ENCODE measurements around the gene TMEM151B.
A peak's percentile ranks its signal among the peaks of the same experiment; 100 is the strongest.

TMEM151B gene

DNA sequence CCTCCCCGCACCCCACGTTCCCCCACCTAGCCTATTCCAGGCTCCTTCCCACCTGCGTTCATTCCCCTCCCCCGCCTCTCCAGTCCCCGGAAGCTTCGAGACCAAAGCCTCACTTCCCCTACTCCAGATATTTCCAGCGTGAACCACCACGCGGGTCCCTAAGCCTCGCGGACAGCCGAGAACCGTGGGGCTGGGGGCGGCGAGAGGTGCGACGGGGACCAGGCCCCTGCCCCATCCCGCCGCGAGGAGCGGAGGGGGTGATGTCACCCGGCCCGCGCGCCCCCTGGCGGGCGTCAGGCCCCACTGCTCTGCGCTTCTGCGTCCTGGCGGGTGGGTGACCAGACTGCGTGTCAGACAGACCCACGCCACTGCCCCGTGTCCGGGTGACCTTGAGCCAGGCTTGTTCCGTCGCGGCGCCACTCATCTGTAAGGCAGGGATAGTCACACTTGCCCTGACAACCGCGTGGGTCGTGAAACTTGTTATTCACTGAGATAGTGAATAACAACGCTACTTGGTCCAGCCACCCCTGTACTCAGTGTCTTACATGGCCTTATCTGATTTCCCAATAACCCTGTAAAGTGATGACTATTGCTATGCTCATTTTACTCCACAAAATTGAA is 32.3 kb upstream of the TMEM151B start:
- no peaks in the 10 kb centered on the region for H3K9me3 ChIP-seq
- no peaks in the 10 kb centered on the region for H3K27me3 ChIP-seq (ENCODE audit: low read depth)
- DNase-seq (ENCODE audit: low spot score in 2 of 2): peak in 1 of 2 experiments; percentile 82
- H3K4me1 ChIP-seq: peaks cover 6% of the 10 kb centered on the region
- peak overlapping the region; percentile 25 for H3K4me3 ChIP-seq
- in situ Hi-C loops (cut with MboI; ENCODE audit: low sequenced_read_pairs): loop anchor here (5.0 kb wide), 1 partner anchor 66 kb away; no protein-coding TSS in a partner anchor
- H3K36me3 ChIP-seq (replicated peaks): peaks cover 25% of the 10 kb centered on the region

DNA sequence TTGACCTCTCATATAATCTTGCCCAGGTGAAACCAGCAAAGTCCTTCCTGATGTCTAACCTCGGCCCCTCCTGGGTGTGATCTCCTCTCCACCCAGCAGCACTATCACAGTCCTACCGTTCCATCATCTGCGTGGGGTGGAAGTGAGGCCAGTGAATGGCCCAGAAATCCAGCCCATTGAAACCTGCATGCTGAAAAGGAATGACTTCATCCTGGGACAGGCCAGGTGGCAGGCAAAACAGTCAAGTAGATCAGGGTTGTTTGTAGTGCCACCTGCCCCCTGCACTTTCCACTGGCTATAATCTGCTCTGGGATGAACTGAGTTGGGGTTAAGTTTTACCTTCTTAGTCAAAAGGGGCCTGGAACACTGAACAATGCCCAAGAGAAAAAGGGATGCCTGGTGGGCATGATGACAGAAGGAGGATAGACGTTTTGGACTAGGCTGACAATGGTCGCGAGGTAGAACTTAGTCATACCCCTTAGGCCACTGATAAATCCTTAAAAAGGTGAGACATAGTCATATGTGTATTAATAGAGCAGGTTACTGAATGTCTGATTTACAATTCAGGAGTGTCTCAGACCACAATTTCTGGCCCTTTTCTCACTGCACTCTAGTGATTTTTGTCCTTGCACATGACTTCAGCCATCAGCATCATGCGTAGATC is 31.4 kb upstream of the TMEM151B start:
- in situ Hi-C loops (cut with MboI; ENCODE audit: low sequenced_read_pairs): loop anchor here (5.0 kb wide), 1 partner anchor 67 kb away; no protein-coding TSS in a partner anchor
- H3K36me3 ChIP-seq (replicated peaks): peaks cover 17% of the 10 kb centered on the region
- no peaks in the 10 kb centered on the region for H3K27me3 ChIP-seq (ENCODE audit: low read depth)
- peaks cover 6% of the 10 kb centered on the region for H3K4me1 ChIP-seq
- no peak overlapping the region for H3K4me3 ChIP-seq
- DNase-seq (ENCODE audit: low spot score in 2 of 2): no peak
- no peaks in the 10 kb centered on the region for H3K9me3 ChIP-seq

DNA sequence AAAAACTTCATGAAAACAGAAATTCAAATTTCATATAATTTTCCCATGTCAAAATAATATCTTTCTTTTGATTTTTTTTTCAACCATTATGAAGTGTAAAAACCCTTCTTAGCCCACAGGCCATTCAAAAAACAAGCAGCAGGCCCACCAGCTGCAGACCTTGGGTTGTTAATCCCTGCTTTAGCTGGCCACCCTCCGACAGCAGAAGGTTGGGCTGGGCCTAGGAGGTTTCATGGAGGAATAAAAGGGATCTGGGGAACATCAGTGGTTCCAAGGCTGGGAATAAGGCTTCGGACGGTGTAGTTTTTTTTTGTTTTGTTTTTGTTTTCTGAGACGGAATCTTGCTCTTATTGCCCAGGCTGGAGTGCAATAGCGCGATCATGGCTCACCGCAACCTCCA is 26.9 kb upstream of the TMEM151B start:
- H3K9me3 ChIP-seq: no peaks in the 10 kb centered on the region
- no peaks in the 10 kb centered on the region for H3K27me3 ChIP-seq (ENCODE audit: low read depth)
- DNase-seq (ENCODE audit: low spot score in 2 of 2): no peak
- peaks cover 14% of the 10 kb centered on the region for H3K36me3 ChIP-seq (replicated peaks)
- H3K4me3 ChIP-seq: no peak overlapping the region
- in situ Hi-C loops (cut with MboI; ENCODE audit: low sequenced_read_pairs): loop anchor here (10.0 kb wide), 1 partner anchor 469 kb away; the partner anchor contains the start of gene VEGFA
- H3K4me1 ChIP-seq: peaks cover 7% of the 10 kb centered on the region

- H3K4me1 ChIP-seq: peaks cover 18% of the 10 kb centered on the region
- H3K4me3 ChIP-seq: peak overlapping the region; percentile 90
- H3K36me3 ChIP-seq (replicated peaks): peaks cover 35% of the 10 kb centered on the region
- in situ Hi-C loops (cut with MboI; ENCODE audit: low sequenced_read_pairs): loop anchor here (10.0 kb wide), 1 partner anchor 471 kb away; the partner anchor contains the start of gene VEGFA
- H3K9me3 ChIP-seq: no peaks in the 10 kb centered on the region
- no peaks in the 10 kb centered on the region for H3K27me3 ChIP-seq (ENCODE audit: low read depth)
- no peak for DNase-seq (ENCODE audit: low spot score in 2 of 2)
Observed at GRCh38 chr6:44245391-44245911, 24.8 kb upstream of the TMEM151B start.

GRCh38 chr6:44245912-44246662 is 24.2 kb upstream of the TMEM151B start:
- Histone ChIP-seq H3K9me3 (no peaks in the 10 kb centered on the region), H3K36me3 (replicated peaks) (peaks cover 41% of the 10 kb centered on the region), H3K27me3 (ENCODE audit: low read depth) (no peaks in the 10 kb centered on the region), H3K4me3 (peak overlapping the region; percentile 90), H3K4me1 (peaks cover 18% of the 10 kb centered on the region)
- in situ Hi-C loops (cut with MboI; ENCODE audit: low sequenced_read_pairs): loop anchor here (10.0 kb wide), 1 partner anchor 471 kb away; the partner anchor contains the start of gene VEGFA
- peak; percentile 68 to 94 for DNase-seq (ENCODE audit: low spot score in 2 of 2)

- Histone ChIP-seq H3K4me1 (peaks cover 18% of the 10 kb centered on the region), H3K9me3 (no peaks in the 10 kb centered on the region), H3K27me3 (ENCODE audit: low read depth) (no peaks in the 10 kb centered on the region), H3K36me3 (replicated peaks) (peaks cover 49% of the 10 kb centered on the region), H3K4me3 (peak within 1 kb of the TSS; percentile 90)
- in situ Hi-C loops (cut with MboI; ENCODE audit: low sequenced_read_pairs): loop anchor here (10.0 kb wide), 1 partner anchor 472 kb away; the partner anchor contains the start of gene VEGFA
- peak; percentile 97 for DNase-seq (ENCODE audit: low spot score in 2 of 2)
Observed at GRCh38 chr6:44246663-44247337, 23.4 kb upstream of the TMEM151B start, which contains the start of gene HSP90AB1. TSS of gene HSP90AB1 (plus strand) at chr6:44247101. CDS start at chr6:44248630, 1,529 bp downstream.

- in situ Hi-C loops (cut with MboI; ENCODE audit: low sequenced_read_pairs): loop anchor here (10.0 kb wide), 1 partner anchor 473 kb away; the partner anchor contains the start of gene VEGFA
- Histone ChIP-seq H3K27me3 (ENCODE audit: low read depth) (no peaks in the 10 kb centered on the region), H3K36me3 (replicated peaks) (peaks cover 57% of the 10 kb centered on the region), H3K4me1 (peaks cover 18% of the 10 kb centered on the region), H3K4me3 (peak overlapping the region; percentile 90), H3K9me3 (no peaks in the 10 kb centered on the region)
- DNase-seq (ENCODE audit: low spot score in 2 of 2): peak in 1 of 2 experiments; percentile 74
Observed at GRCh38 chr6:44247338-44248302, 22.6 kb upstream of the TMEM151B start.

DNA sequence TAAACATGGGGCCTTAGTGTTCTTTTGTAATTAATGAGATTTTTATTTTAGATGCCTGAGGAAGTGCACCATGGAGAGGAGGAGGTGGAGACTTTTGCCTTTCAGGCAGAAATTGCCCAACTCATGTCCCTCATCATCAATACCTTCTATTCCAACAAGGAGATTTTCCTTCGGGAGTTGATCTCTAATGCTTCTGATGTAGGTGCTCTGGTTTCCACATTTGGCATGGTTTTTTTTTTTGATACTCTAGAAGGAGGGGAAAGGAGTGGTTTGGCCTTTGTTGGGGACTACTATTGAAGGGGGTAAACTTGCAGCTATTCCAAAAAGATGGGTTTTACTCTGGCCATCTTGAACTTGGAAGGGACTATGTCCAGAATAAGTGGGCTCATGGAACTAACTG is 21.7 kb upstream of the TMEM151B start:
- Histone ChIP-seq H3K9me3 (no peaks in the 10 kb centered on the region), H3K4me3 (peak overlapping the region; percentile 90), H3K4me1 (peaks cover 18% of the 10 kb centered on the region), H3K36me3 (replicated peaks) (peaks cover 66% of the 10 kb centered on the region), H3K27me3 (ENCODE audit: low read depth) (no peaks in the 10 kb centered on the region)
- DNase-seq (ENCODE audit: low spot score in 2 of 2): no peak
- in situ Hi-C loops (cut with MboI; ENCODE audit: low sequenced_read_pairs): loop anchor here (10.0 kb wide), 1 partner anchor 474 kb away; the partner anchor contains the start of gene VEGFA

DNA sequence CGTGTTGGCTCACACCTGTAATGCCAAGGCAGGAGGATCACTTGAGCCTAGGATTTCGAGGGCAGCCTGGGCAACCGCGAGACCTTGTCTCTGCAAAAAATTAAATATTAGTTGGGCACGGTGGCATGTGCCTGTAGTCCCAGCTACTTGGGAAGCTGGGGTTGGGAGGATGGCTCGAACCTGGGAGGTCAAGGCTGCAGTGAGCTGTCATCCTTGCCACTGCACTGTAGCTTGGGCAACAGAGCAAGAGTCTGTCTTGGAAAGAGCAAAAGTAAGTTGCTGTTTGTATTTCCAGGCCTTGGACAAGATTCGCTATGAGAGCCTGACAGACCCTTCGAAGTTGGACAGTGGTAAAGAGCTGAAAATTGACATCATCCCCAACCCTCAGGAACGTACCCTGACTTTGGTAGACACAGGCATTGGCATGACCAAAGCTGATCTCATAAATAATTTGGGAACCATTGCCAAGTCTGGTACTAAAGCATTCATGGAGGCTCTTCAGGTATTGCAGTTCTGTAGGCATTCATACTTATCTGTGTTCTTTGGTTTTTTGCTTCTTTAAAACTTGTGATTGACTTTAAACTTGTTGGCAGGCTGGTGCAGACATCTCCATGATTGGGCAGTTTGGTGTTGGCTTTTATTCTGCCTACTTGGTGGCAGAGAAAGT is 21.0 kb upstream of the TMEM151B start:
- peaks cover 18% of the 10 kb centered on the region for H3K4me1 ChIP-seq
- H3K27me3 ChIP-seq (ENCODE audit: low read depth): no peaks in the 10 kb centered on the region
- H3K4me3 ChIP-seq: peak overlapping the region; percentile 90
- no peaks in the 10 kb centered on the region for H3K9me3 ChIP-seq
- no peak for DNase-seq (ENCODE audit: low spot score in 2 of 2)
- peaks cover 73% of the 10 kb centered on the region for H3K36me3 ChIP-seq (replicated peaks)
- in situ Hi-C loops (cut with MboI; ENCODE audit: low sequenced_read_pairs): loop anchor here (10.0 kb wide), 1 partner anchor 474 kb away; the partner anchor contains the start of gene VEGFA

DNA sequence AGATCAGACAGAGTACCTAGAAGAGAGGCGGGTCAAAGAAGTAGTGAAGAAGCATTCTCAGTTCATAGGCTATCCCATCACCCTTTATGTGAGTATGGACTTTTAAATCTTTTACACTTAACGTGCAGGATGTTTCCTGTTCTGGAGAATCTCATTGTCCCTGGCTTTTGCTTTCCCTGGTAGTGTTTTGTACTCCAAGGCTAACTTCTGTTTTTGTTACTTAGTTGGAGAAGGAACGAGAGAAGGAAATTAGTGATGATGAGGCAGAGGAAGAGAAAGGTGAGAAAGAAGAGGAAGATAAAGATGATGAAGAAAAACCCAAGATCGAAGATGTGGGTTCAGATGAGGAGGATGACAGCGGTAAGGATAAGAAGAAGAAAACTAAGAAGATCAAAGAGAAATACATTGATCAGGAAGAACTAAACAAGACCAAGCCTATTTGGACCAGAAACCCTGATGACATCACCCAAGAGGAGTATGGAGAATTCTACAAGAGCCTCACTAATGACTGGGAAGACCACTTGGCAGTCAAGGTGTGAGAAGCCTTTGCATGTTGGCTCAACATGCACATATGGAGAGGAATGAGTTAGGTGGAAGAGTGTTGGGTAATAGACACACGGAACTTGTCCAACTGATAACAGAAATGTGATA is 20.1 kb upstream of the TMEM151B start:
- in situ Hi-C loops (cut with MboI; ENCODE audit: low sequenced_read_pairs): no loop called here
- H3K4me3 ChIP-seq: no peak overlapping the region; the same call in 1 of the 2 replicates
- H3K36me3 ChIP-seq (replicated peaks): peaks cover 82% of the 10 kb centered on the region
- no peaks in the 10 kb centered on the region for H3K27me3 ChIP-seq (ENCODE audit: low read depth)
- no peak for DNase-seq (ENCODE audit: low spot score in 2 of 2)
- peaks cover 18% of the 10 kb centered on the region for H3K4me1 ChIP-seq
- no peaks in the 10 kb centered on the region for H3K9me3 ChIP-seq

- Histone ChIP-seq H3K36me3 (replicated peaks) (peaks cover 88% of the 10 kb centered on the region), H3K4me1 (peaks cover 16% of the 10 kb centered on the region), H3K27me3 (ENCODE audit: low read depth) (no peaks in the 10 kb centered on the region), H3K4me3 (no peak overlapping the region), H3K9me3 (no peaks in the 10 kb centered on the region)
- no peak for DNase-seq (ENCODE audit: low spot score in 2 of 2)
- in situ Hi-C loops (cut with MboI; ENCODE audit: low sequenced_read_pairs): no loop called here
Observed at GRCh38 chr6:44250718-44251123, 19.5 kb upstream of the TMEM151B start.

All from HAP-1 (cell line).